Endothelial cell of umbilical vein (primary cell): ENCODE data around the gene DGLUCY. TPM values are rescaled to one million over a fixed set of nuclear protein-coding genes. Genes with fewer than 3 reads are reported as not detected.

ENCODE experiments used
- BruUV-seq: library from RNA; stranded (reverse); fragments of 400-500 nt; replicated peaks from 2 replicates; lab custom pipeline; 2021; lab: Mats Ljungman, UMichigan
- CTCF ChIA-PET: fragments of 300-600, 350-600 bp; sonication (Branson Sonifier 250); formaldehyde crosslinking; loops from one replicate; lab custom pipeline; 2021; ENCODE audit warnings: antibody characterized with exemption, inconsistent platforms; lab: Charles Lee
- POLR2A ChIA-PET: fragments of 300-600, 350-600 bp; sonication (Branson Sonifier 250); formaldehyde crosslinking; loops from one replicate; lab custom pipeline; 2021; ENCODE audit warnings: antibody characterized with exemption, inconsistent platforms; lab: Charles Lee
- DNase-seq: peaks from one replicate; pipeline ENCODE4 v3.0.0-alpha.2; 2011; ENCODE audit warnings: low read depth, low spot score
- FAIRE-seq: peaks from 2 replicates; lab custom pipeline; 2011; peaks lifted over from hg19 to GRCh38; lab: Jason Lieb, UNC
- H2AFZ ChIP-seq: 2 replicates; pipeline ENCODE4 v1.6.0; 2012; ENCODE audit warnings: low read depth, low read length, control low read depth, inconsistent platforms
- H3K27ac ChIP-seq: 2 replicates; pipeline ENCODE4 v1.5.1; 2011; ENCODE audit warnings: low read depth, mild to moderate bottlenecking, control low read depth, low read length, moderate library complexity; ENCODE audit not compliant: insufficient read depth
- H3K27me3 ChIP-seq, 2 experiments: 2 replicates each; pipeline versions ENCODE4 v1.6.0 to v1.6.1; 2011; ENCODE audit warnings: low read length in 2 of 2, mixed read lengths in 1 of 2; ENCODE audit not compliant: control insufficient read depth in 2 of 2, insufficient read depth in 2 of 2
- H3K36me3 ChIP-seq, 2 experiments: 2 replicates in 1 of 2; 3 replicates in 1 of 2; pipeline ENCODE4 v1.5.1; 2011; ENCODE audit warnings: low read length in 2 of 2, mild to moderate bottlenecking in 1 of 2, moderate library complexity in 1 of 2; ENCODE audit not compliant: control insufficient read depth in 2 of 2, insufficient read depth in 2 of 2; ENCODE audit errors: extremely low read depth in 1 of 2
- H3K4me1 ChIP-seq: 3 replicates; pipeline ENCODE4 v1.5.1; 2011; ENCODE audit warnings: mild to moderate bottlenecking, low read length; ENCODE audit not compliant: control insufficient read depth, insufficient read depth; ENCODE audit errors: extremely low read depth
- H3K4me2 ChIP-seq: 2 replicates; pipeline ENCODE4 v1.6.1; 2011; ENCODE audit warnings: low read length, control low read depth, mixed read lengths; ENCODE audit not compliant: insufficient read depth
- H3K4me3 ChIP-seq, 3 experiments: fragments of 200-600 bp in 1 of 3; sonication (generic), shearing (Covaris generic) in 1 of 3; replicated peaks in 1 of 3; 2 replicates each; pipeline ENCODE4 v1.5.1; 2011 to 2016; ENCODE audit warnings: control low read depth in 3 of 3, low read length in 3 of 3, mild to moderate bottlenecking in 2 of 3, inconsistent platforms in 1 of 3, low read depth in 1 of 3, moderate library complexity in 1 of 3; ENCODE audit not compliant: insufficient read depth in 1 of 3
- H3K79me2 ChIP-seq: 2 replicates; pipeline ENCODE4 v1.6.0; 2012; ENCODE audit warnings: low read length, inconsistent platforms; ENCODE audit not compliant: control insufficient read depth, insufficient read depth
- H3K9ac ChIP-seq: replicated peaks from 2 replicates; pipeline ENCODE3; 2011; ENCODE audit warnings: low read length, control low read depth; ENCODE audit not compliant: insufficient read depth; ENCODE audit errors: extremely low read depth
- H3K9me1 ChIP-seq: replicated peaks from 3 replicates; pipeline ENCODE4 v1.6.0; 2011; ENCODE audit warnings: mild to moderate bottlenecking, low read length; ENCODE audit not compliant: control insufficient read depth, insufficient read depth; ENCODE audit errors: extremely low read depth
- H3K9me3 ChIP-seq: replicated peaks from 2 replicates; pipeline ENCODE4 v1.5.1; 2012; ENCODE audit warnings: low read length, inconsistent platforms; ENCODE audit not compliant: control insufficient read depth, insufficient read depth
- H4K20me1 ChIP-seq: replicated peaks from 2 replicates; pipeline ENCODE3; 2011; ENCODE audit warnings: mild to moderate bottlenecking, low read length; ENCODE audit not compliant: control insufficient read depth, insufficient read depth; ENCODE audit errors: extremely low read depth
- EZH2 ChIP-seq: IDR thresholded peaks from 2 replicates; pipeline ENCODE4 v1.6.1; 2012; ENCODE audit warnings: borderline replicate concordance, low read depth, mild to moderate bottlenecking, moderate library complexity, low read length, inconsistent platforms; ENCODE audit not compliant: severe bottlenecking
- FOS ChIP-seq: IDR thresholded peaks from 2 replicates; pipeline ENCODE4 v1.6.1; 2011; ENCODE audit warnings: mild to moderate bottlenecking, low read length, moderate library complexity, borderline replicate concordance; ENCODE audit not compliant: insufficient read depth
- GATA2 ChIP-seq: IDR thresholded peaks from 2 replicates; pipeline ENCODE4 v1.7.0; 2011; ENCODE audit warnings: low read depth, mild to moderate bottlenecking, moderate library complexity, mixed read lengths, low read length; ENCODE audit not compliant: insufficient read length, insufficient read depth
- JUN ChIP-seq: IDR thresholded peaks from 2 replicates; pipeline ENCODE4 v1.6.1; 2011; ENCODE audit warnings: borderline replicate concordance, low read depth; ENCODE audit not compliant: insufficient read length, insufficient read depth
- MYC ChIP-seq: IDR thresholded peaks from one replicate; pipeline ENCODE4 v1.6.1; 2011; ENCODE audit warnings: mild to moderate bottlenecking, low read depth, low read length
- POLR2A ChIP-seq: IDR thresholded peaks from 2 replicates; pipeline ENCODE4 v1.6.1; 2012; ENCODE audit warnings: low read depth, mild to moderate bottlenecking, control low read depth, low read length
- POLR2AphosphoS5 ChIP-seq: IDR thresholded peaks from 2 replicates; pipeline ENCODE4 v1.6.1; 2012; ENCODE audit warnings: low read depth, mild to moderate bottlenecking, control low read depth, low read length, moderate library complexity; ENCODE audit not compliant: insufficient read depth
- dilution Hi-C: fragments of 300-500 bp; cut with MboI; formaldehyde crosslinking; loops from one replicate; pipeline ENCODE4 v1.15.0; 2019; ENCODE audit warnings: low sequenced_read_pairs; ENCODE audit not compliant: extremely low pct_ligation_motif_present
- intact Hi-C: fragments of 100-400 bp; cut with micrococcal nuclease; formaldehyde crosslinking; loops from one replicate; pipeline ENCODE4 v1.10.0; 2022
- polyA plus RNA-seq, 4 experiments: library from polyadenylated mRNA; depleted of rRNA in 3 of 4; stranded (reverse) in 3 of 4; unstranded in 1 of 4; fragments of >200 nt; gene quantifications; 2 replicates each; pipeline versions ENCODE4 v1.2.1 to v1.2.3, GENCODE V29; 2011 to 2012; ENCODE audit warnings: missing spikeins in 1 of 4
- total RNA-seq: library from RNA; stranded (reverse); gene quantifications from 2 replicates; pipeline ENCODE4 v1.2.3, GENCODE V29; 2021
- TF ChIP-seq, protein P1 (sequence below): IDR thresholded peaks from 2 replicates; pipeline ENCODE4 v1.6.1; 2011; ENCODE audit not compliant: insufficient read depth, insufficient read length
- TF ChIP-seq, protein P2 (sequence below), 2 donors: IDR thresholded peaks; 1 replicate in 1 of 2; 2 replicates in 1 of 2; pipeline ENCODE4 v1.5.1; 2011; ENCODE audit warnings: low read length in 2 of 2, mild to moderate bottlenecking in 2 of 2, moderate library complexity in 2 of 2, control low read depth in 1 of 2, inconsistent platforms in 1 of 2, low read depth in 1 of 2; ENCODE audit not compliant: insufficient read depth in 1 of 2; ENCODE audit errors: extremely low read depth in 1 of 2

The DGLUCY gene
- total and polyA plus RNA-seq, 2 donors (not counting 3 experiments of a cell fraction or from before 2014, with no cell fraction given): 40.9 to 65.6 TPM

DNA sequence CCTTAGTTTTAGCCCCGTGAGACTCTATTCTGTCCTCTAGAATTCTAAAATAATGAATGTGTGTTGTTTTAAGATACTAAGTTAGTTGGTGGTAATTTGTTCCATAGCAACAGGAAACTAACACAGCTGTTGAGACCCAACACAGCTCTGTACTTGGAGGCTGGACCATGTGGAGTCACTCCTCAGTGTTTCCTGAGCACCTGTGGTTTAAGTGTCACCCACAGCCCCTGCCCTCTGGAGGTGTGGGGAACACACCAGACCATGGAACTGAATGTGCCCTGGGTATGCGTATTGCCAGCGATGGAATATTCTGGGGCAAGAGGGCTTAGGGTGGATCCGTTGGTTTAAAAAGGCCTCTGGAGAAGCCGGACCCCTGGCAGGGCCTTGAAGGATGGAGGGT, 147.2 kb downstream of the DGLUCY start:
- FAIRE-seq: no peak
- Histone ChIP-seq H3K9me1 (no peaks in the 10 kb centered on the region), H3K4me3 (no peak overlapping the region), H3K36me3 (no peaks in the 10 kb centered on the region), H3K27ac (no peak overlapping the region), H3K4me1 (peaks cover 9% of the 10 kb centered on the region), H4K20me1 (no peaks in the 10 kb centered on the region), H3K9me3 (no peaks in the 10 kb centered on the region), H3K4me2 (no peak overlapping the region), H3K79me2 (no peaks in the 10 kb centered on the region), H3K9ac (no peak overlapping the region), H2AFZ (no peak overlapping the region), H3K27me3 (no peaks in the 10 kb centered on the region)
- POLR2A ChIA-PET: interaction anchor here (0.6 kb wide), 1 partner anchor 14 kb away, joined by 4 read pairs; no protein-coding TSS in a partner anchor
- intact Hi-C loops (no loop called here), dilution Hi-C loops (no loop called here)
- BruUV-seq: no TSS peak
- CTCF ChIA-PET: no interaction called here
- TF ChIP-seq, protein P1, sequence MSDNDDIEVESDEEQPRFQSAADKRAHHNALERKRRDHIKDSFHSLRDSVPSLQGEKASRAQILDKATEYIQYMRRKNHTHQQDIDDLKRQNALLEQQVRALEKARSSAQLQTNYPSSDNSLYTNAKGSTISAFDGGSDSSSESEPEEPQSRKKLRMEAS: no peak
- TF ChIP-seq MYC (no peak), POLR2A (no peak), POLR2AphosphoS5 (no peak), JUN (no peak), GATA2 (no peak), EZH2 (no peak), FOS (no peak)
- TF ChIP-seq, protein P2, sequence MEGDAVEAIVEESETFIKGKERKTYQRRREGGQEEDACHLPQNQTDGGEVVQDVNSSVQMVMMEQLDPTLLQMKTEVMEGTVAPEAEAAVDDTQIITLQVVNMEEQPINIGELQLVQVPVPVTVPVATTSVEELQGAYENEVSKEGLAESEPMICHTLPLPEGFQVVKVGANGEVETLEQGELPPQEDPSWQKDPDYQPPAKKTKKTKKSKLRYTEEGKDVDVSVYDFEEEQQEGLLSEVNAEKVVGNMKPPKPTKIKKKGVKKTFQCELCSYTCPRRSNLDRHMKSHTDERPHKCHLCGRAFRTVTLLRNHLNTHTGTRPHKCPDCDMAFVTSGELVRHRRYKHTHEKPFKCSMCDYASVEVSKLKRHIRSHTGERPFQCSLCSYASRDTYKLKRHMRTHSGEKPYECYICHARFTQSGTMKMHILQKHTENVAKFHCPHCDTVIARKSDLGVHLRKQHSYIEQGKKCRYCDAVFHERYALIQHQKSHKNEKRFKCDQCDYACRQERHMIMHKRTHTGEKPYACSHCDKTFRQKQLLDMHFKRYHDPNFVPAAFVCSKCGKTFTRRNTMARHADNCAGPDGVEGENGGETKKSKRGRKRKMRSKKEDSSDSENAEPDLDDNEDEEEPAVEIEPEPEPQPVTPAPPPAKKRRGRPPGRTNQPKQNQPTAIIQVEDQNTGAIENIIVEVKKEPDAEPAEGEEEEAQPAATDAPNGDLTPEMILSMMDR (IDR thresholded peaks at IDR 0.05; ENCODE audit: extremely low read depth in 1 of 2, insufficient read depth in 1 of 2, low read depth in 1 of 2, low read length in 2 of 2): no peak
- DNase-seq: no peak
